Endothelial cell (in vitro differentiated cells): ENCODE measurements around the gene EWSR1. TPM values are rescaled to one million over a fixed set of nuclear protein-coding genes. Genes with fewer than 3 reads are reported as not detected.

Experiments
- DNase-seq: peaks from one replicate; pipeline ENCODE4 v3.0.0; 2021; ENCODE audit warnings: low spot score
- H3K27ac Mint-ChIP-seq: one replicate; pipeline ENCODE4 v1.8.0; 2021; ENCODE audit warnings: mixed read lengths, inconsistent platforms; ENCODE audit not compliant: unreplicated experiment
- H3K27me3 Mint-ChIP-seq: one replicate; pipeline ENCODE4 v1.8.0; 2021; ENCODE audit warnings: mild to moderate bottlenecking, moderate library complexity, mixed read lengths, inconsistent platforms; ENCODE audit not compliant: unreplicated experiment
- H3K36me3 Mint-ChIP-seq: one replicate; pipeline ENCODE4 v1.8.0; 2021; ENCODE audit warnings: mild to moderate bottlenecking, low read depth, mixed read lengths, inconsistent platforms; ENCODE audit not compliant: unreplicated experiment
- H3K4me1 Mint-ChIP-seq: one replicate; pipeline ENCODE4 v1.8.0; 2021; ENCODE audit warnings: mild to moderate bottlenecking, mixed read lengths, inconsistent platforms; ENCODE audit not compliant: unreplicated experiment
- H3K4me3 Mint-ChIP-seq: one replicate; pipeline ENCODE4 v1.8.0; 2021; ENCODE audit warnings: mild to moderate bottlenecking, mixed read lengths, inconsistent platforms; ENCODE audit not compliant: unreplicated experiment
- H3K9me3 Mint-ChIP-seq: one replicate; pipeline ENCODE4 v1.8.0; 2021; ENCODE audit warnings: mixed read lengths, inconsistent platforms; ENCODE audit not compliant: unreplicated experiment
- total RNA-seq: library from RNA; stranded (reverse); fragmentation: NEBNext Ultra II Directional; extraction: Animal tissue kit (Norgen Biotek cat#: 25700); gene quantifications from one replicate; pipeline ENCODE4 v1.2.1, GENCODE V29; 2021; ENCODE audit not compliant: unreplicated experiment
- TF ChIP-seq, protein P1 (sequence below): fragments of 200-600 bp; sonication (generic); IDR thresholded peaks from one replicate; pipeline ENCODE4 v1.5.0; 2021; ENCODE audit warnings: antibody characterized with exemption; ENCODE audit not compliant: unreplicated experiment

Gene EWSR1
- total RNA-seq, 1 donor from 2014 or later: 307 TPM

DNA sequence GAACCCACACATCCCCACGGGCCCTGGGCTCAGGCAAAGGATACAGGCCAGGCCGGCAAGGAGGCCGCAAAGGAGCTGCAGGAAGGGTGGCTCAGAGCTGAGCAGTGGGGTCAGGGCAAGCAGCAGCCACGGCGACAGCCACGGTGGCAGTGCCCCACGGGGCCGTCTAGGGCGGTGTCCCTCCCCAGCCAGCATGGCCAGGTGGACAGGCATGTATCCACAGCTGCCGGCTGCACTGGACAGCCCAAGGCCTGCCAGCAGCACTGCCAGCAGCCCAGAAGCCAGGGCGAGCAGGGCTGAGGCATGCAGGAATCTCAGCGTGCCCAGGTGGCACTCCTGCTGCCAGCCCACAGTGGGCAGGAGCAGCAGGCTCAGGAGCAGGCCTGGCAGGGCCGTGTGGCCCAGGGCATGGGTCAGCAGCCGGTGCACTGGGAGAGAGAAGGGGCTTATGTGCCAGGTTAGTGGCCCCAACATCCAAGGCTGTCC, 4.2 kb upstream of the EWSR1 start:
- Mint-ChIP-seq H3K27me3 (peaks cover 9% of the 10 kb centered on the region), H3K4me1 (peaks cover 19% of the 10 kb centered on the region), H3K4me3 (no peak overlapping the region), H3K27ac (no peak overlapping the region), H3K36me3 (peaks cover 17% of the 10 kb centered on the region), H3K9me3 (no peaks in the 10 kb centered on the region)
- TF ChIP-seq, protein P1, sequence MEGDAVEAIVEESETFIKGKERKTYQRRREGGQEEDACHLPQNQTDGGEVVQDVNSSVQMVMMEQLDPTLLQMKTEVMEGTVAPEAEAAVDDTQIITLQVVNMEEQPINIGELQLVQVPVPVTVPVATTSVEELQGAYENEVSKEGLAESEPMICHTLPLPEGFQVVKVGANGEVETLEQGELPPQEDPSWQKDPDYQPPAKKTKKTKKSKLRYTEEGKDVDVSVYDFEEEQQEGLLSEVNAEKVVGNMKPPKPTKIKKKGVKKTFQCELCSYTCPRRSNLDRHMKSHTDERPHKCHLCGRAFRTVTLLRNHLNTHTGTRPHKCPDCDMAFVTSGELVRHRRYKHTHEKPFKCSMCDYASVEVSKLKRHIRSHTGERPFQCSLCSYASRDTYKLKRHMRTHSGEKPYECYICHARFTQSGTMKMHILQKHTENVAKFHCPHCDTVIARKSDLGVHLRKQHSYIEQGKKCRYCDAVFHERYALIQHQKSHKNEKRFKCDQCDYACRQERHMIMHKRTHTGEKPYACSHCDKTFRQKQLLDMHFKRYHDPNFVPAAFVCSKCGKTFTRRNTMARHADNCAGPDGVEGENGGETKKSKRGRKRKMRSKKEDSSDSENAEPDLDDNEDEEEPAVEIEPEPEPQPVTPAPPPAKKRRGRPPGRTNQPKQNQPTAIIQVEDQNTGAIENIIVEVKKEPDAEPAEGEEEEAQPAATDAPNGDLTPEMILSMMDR: no peak
- no peak for DNase-seq

GRCh38 chr22:29265305-29265704, 2.8 kb upstream of the EWSR1 start:
- TF ChIP-seq, protein P1: no peak
- Mint-ChIP-seq H3K27me3 (peaks cover 17% of the 10 kb centered on the region), H3K27ac (no peak overlapping the region), H3K9me3 (no peaks in the 10 kb centered on the region), H3K36me3 (peaks cover 28% of the 10 kb centered on the region), H3K4me3 (no peak overlapping the region), H3K4me1 (peaks cover 31% of the 10 kb centered on the region)
- DNase-seq: no peak

DNA sequence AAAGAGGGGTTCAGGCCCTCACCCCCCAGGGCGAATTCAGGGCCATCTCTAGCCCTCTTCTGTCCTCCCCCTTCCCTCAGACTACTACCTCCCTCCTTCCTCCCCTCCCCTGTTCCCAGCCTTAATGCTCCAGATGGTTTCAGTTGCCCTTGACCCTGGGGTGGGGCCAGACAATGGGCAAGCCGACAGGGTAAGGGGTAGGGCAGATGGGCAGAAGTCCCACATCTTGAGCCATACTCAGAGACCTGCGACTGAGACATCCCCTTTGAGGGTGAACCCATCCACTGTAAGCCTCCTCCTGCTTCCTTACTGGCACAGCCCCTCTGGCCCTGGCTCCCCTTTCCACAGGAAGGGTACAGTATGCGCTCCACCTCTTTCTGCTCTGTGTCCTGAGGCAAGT, 2.1 kb upstream of the EWSR1 start:
- TF ChIP-seq, protein P1: no peak
- Mint-ChIP-seq H3K27ac (peak overlapping the region; percentile 96), H3K4me1 (peaks cover 37% of the 10 kb centered on the region), H3K4me3 (peak overlapping the region; percentile 100), H3K36me3 (peaks cover 28% of the 10 kb centered on the region), H3K9me3 (no peaks in the 10 kb centered on the region), H3K27me3 (peaks cover 17% of the 10 kb centered on the region)
- DNase-seq: no peak

GRCh38 chr22:29266564-29267461, 1.3 kb upstream of the EWSR1 start:
- no peak for DNase-seq
- Mint-ChIP-seq H3K27me3 (peaks cover 17% of the 10 kb centered on the region), H3K4me3 (peak overlapping the region; percentile 100), H3K4me1 (peaks cover 43% of the 10 kb centered on the region), H3K36me3 (peaks cover 28% of the 10 kb centered on the region), H3K9me3 (no peaks in the 10 kb centered on the region), H3K27ac (peak overlapping the region; percentile 96)
- TF ChIP-seq, protein P1: no peak

- Mint-ChIP-seq H3K9me3 (no peaks in the 10 kb centered on the region), H3K4me3 (peak overlapping the region; percentile 100), H3K4me1 (peaks cover 46% of the 10 kb centered on the region), H3K27me3 (peaks cover 17% of the 10 kb centered on the region), H3K36me3 (peaks cover 32% of the 10 kb centered on the region), H3K27ac (peak overlapping the region; percentile 100)
- DNase-seq: no peak
- TF ChIP-seq, protein P1: no peak
These were observed 608 bp upstream of the EWSR1 start for GRCh38 chr22:29267462-29267857.
